ENCODE measurements around the gene ZNF678.

GRCh38 chr1:227532019-227532619, 31.2 kb upstream of the ZNF678 start:
- no peak for TF ChIP-seq POLR2AphosphoS5 (IDR thresholded peaks at IDR 0.05; ENCODE audit: low read depth, low read length)
- TF ChIP-seq TAF1 (IDR thresholded peaks at IDR 0.05; ENCODE audit: borderline replicate concordance, low read depth, low read length): no peak
